ENCODE results near the gene RHOF. TPM values are rescaled to one million over a fixed set of nuclear protein-coding genes. Genes with fewer than 3 reads are reported as not detected.
"Not testable (repeated sequence)": the region's sequence is repeated elsewhere in the genome, so short reads cannot be mapped to it uniquely, and the experiment has no call there.

The RHOF gene
- total RNA-seq, 2 donors from 2014 or later, result 31.0 to 35.6 TPM

- 87 to 91% methylated on average over 5 to 6 of the region's 6 CpGs for WGBS, 2 experiments (ENCODE audit: insufficient coverage in 1 of 2, insufficient read length in 1 of 2)
- H3K9me3 Mint-ChIP-seq, result no peaks in the 10 kb centered on the region
- Histone ChIP-seq H3K4me1 (ENCODE audit: control insufficient read depth, insufficient read depth, low read length) (peaks cover 14% of the 10 kb centered on the region), H3K4me3 (ENCODE audit: low read length) (no peak overlapping the region), H3K9me3 (ENCODE audit: control insufficient read depth, low read length) (no peaks in the 10 kb centered on the region), H3K9ac (ENCODE audit: extremely low read depth, low read length, poor library complexity, severe bottlenecking) (peak overlapping the region; percentile 42), H3K36me3 (ENCODE audit: control insufficient read depth, insufficient read depth, low read length) (peaks cover 12% of the 10 kb centered on the region), H3K27me3 (ENCODE audit: control insufficient read depth, insufficient read depth, low read length, poor library complexity, severe bottlenecking) (no peaks in the 10 kb centered on the region), H3K27ac (ENCODE audit: low read depth, low read length) (peak overlapping the region; percentile 57)
- peak overlapping the region; percentile 80 for H3K27ac Mint-ChIP-seq
- peaks cover 22% of the 10 kb centered on the region for H3K36me3 Mint-ChIP-seq (ENCODE audit: low read depth)
- H3K4me1 Mint-ChIP-seq, result peaks cover 12% of the 10 kb centered on the region
- TF ChIP-seq CTCF (conservative IDR thresholded peaks at IDR 0.05), result no peak
- H3K4me3 Mint-ChIP-seq, result peak overlapping the region; percentile 1
- H3K27me3 Mint-ChIP-seq (ENCODE audit: insufficient read depth), result no peaks in the 10 kb centered on the region
- no peak for DNase-seq
Measured at GRCh38 chr12:121762269-121762668, 31.2 kb downstream of the RHOF start.

- H3K4me1 Mint-ChIP-seq, result peaks cover 12% of the 10 kb centered on the region
- H3K27me3 Mint-ChIP-seq (ENCODE audit: insufficient read depth); H3K9me3 ChIP-seq (ENCODE audit: control insufficient read depth, low read length); H3K9ac ChIP-seq (ENCODE audit: extremely low read depth, low read length, poor library complexity, severe bottlenecking); DNase-seq; H3K27ac Mint-ChIP-seq; H3K27ac ChIP-seq (ENCODE audit: low read depth, low read length); H3K4me3 Mint-ChIP-seq; H3K4me3 ChIP-seq (ENCODE audit: low read length); H3K27me3 ChIP-seq (ENCODE audit: control insufficient read depth, insufficient read depth, low read length, poor library complexity, severe bottlenecking); H3K9me3 Mint-ChIP-seq; H3K36me3 ChIP-seq (ENCODE audit: control insufficient read depth, insufficient read depth, low read length): not testable (repeated sequence)
- 91 to 96% methylated on average over 9 to 22 of the region's 22 CpGs for WGBS, 2 experiments (ENCODE audit: insufficient coverage in 1 of 2, insufficient read length in 1 of 2)
- peaks cover 26% of the 10 kb centered on the region for H3K36me3 Mint-ChIP-seq (ENCODE audit: low read depth)
- H3K4me1 ChIP-seq (ENCODE audit: control insufficient read depth, insufficient read depth, low read length), result peaks cover 14% of the 10 kb centered on the region
Measured at GRCh38 chr12:121758536-121758935, 35.0 kb downstream of the RHOF start.

DNA sequence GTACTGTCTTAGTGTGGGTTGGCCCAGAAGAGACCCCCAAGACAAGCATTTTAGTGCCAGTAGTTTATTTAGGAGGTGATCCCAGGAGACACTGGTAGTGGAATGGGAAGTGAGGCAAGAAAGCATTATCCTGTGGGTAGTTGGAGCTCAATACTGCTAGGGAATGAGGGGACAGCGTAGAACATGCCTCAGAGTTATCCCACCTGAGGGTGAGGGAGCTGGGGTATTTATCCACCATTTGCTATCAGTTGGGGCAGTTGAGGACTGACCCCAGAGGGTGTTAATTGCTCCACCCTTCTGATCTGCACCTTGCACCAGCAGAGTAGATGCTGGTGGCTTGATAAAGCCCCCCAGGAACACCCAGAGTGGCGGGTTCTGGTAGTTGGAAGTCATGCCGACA lies 37.9 kb downstream of the RHOF start:
- no peak overlapping the region for H3K27ac Mint-ChIP-seq

More for the DNA sequence above, 37.9 kb downstream of the RHOF start:
- Mint-ChIP-seq H3K27me3 (ENCODE audit: insufficient read depth) (no peaks in the 10 kb centered on the region), H3K4me1 (no peaks in the 10 kb centered on the region), H3K9me3 (no peaks in the 10 kb centered on the region), H3K4me3 (no peak overlapping the region), H3K36me3 (ENCODE audit: low read depth) (peaks cover 34% of the 10 kb centered on the region)
- DNase-seq, result no peak
- no peak overlapping the region for H3K4me3 ChIP-seq (ENCODE audit: low read length)
- H3K36me3 ChIP-seq (ENCODE audit: control insufficient read depth, insufficient read depth, low read length), result peaks cover 20% of the 10 kb centered on the region
- H3K9ac ChIP-seq (ENCODE audit: extremely low read depth, low read length, poor library complexity, severe bottlenecking), result no peak overlapping the region
- WGBS, 2 experiments (ENCODE audit: insufficient coverage in 1 of 2, insufficient read length in 1 of 2), result 94 to 100% methylated on average over 1 to 3 of the region's 3 CpGs
- no peak for TF ChIP-seq CTCF (conservative IDR thresholded peaks at IDR 0.05)
- H3K27me3 ChIP-seq (ENCODE audit: control insufficient read depth, insufficient read depth, low read length, poor library complexity, severe bottlenecking), result no peaks in the 10 kb centered on the region
- H3K27ac ChIP-seq (ENCODE audit: low read depth, low read length), result no peak overlapping the region
- no peaks in the 10 kb centered on the region for H3K4me1 ChIP-seq (ENCODE audit: control insufficient read depth, insufficient read depth, low read length)
- no peaks in the 10 kb centered on the region for H3K9me3 ChIP-seq (ENCODE audit: control insufficient read depth, low read length)

Data from endodermal cell (in vitro differentiated cells).